Posterior cingulate gyrus (tissue), 11 donors: Measurements from ENCODE around the gene CLDN1.
A peak's percentile ranks its signal among the peaks of the same experiment; 100 is the strongest.

Experiments used
- DNase-seq, 10 donors: peaks; one replicate each; pipeline versions ENCODE4 v3.0.0 to v3.0.0-alpha.2; 2020 to 2021; ENCODE audit warnings: mixed read lengths in 3 of 10
- intact Hi-C: fragments of 100-400 bp; cut with DNase I; formaldehyde crosslinking; loops from one replicate; pipeline ENCODE4 v1.15.1; 2023

The CLDN1 gene

DNA sequence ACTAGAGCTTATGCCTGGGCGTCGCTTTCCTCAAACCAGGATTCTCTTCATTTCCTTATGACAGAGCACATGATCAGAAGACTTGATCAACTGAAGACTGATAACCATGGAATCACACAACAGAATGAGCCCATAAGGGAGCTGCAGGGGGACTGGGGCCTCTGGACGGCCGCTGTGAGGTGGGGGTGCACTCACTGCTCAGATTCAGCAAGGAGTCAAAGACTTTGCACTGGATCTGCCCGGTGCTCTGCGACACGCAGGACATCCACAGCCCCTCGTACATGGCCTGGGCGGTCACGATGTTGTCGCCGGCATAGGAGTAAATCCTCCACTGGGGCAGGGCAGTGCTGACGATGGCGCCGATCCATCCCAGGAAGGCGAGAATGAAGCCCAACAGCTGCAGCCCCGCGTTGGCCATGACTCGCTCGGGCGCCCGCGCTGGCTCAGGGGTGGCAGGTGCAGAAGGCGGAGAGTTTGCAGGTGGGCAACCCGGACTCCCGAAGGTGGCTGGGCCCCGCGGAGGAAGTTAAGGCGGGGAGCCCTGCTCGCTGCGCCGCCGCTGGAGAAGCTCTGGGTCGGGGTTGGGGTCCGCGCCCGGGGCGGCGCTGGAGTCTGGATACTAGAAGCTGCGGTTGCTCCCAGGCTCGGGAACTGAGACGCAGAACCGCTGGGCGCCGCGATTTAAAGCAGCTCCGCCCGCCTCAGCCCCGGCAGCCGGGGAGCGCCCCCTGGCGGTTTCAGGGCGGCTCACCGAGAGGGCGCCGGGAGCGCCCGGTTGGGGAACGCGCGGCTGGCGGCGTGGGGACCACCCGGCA, at the start of gene CLDN1:
CLDN1 (minus strand) TSS at position 658 of the 815 bp plus-strand sequence; CDS start at position 418, 240 bp downstream.
- intact Hi-C loops: loop anchor here (2.0 to 5.0 kb wide), 2 partner anchors 97 to 355 kb away; no protein-coding TSS in a partner anchor
- peak; percentile 56 to 96 (median 76) for DNase-seq

DNA sequence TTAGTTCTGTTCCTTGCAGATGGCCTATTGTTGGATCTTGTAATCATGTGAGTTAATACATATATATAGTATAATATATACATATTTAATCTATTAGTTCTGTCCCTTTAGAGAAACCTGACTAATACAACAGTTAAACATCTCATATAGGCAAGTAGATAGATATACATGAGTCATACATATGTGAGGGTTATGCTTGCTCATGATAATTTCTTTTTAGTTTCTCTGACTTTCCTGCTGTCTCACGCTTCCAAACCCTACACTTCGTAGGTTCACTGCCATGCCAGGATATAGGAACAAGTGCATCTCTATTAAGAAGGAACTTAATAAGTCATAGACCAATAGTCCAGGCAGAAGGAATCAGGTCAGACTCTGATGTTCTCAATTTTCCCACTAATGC, 48.9 kb upstream of the CLDN1 start:
- intact Hi-C loops: no loop called here
- DNase-seq: no peak

- intact Hi-C loops: no loop called here
- DNase-seq: no peak
Measured at GRCh38 chr3:190370369-190370768, 48.1 kb upstream of the CLDN1 start.

DNA sequence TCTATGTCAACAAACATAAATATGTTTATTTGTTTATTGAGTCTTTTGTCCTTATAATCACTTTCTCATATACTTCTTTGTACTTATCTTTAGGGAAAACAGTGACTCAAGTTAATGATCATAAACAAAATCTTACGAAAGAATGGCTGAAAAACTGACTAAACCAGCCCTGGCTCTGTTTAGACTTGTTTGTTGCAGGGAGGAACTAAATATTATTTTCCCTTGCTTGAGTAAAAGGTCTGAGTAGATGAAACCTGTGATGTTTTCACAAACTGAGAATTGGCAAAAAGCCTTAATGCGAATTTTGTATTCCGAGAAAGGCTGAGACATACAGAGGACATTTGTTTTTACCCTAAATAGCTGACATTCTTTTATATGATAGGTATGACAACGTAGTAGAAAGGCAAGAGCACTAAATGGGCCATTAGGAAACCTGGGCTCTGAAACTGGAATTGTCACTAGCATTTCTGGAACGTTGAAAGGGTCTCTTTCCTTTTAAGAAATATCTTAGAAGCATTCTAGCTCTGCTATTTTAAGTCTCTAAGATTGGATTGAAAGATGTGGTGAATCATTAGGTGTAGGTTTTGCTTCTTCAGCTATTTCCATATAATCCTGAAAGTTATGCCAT, 47.5 kb upstream of the CLDN1 start:
- intact Hi-C loops: no loop called here
- DNase-seq: no peak

DNA sequence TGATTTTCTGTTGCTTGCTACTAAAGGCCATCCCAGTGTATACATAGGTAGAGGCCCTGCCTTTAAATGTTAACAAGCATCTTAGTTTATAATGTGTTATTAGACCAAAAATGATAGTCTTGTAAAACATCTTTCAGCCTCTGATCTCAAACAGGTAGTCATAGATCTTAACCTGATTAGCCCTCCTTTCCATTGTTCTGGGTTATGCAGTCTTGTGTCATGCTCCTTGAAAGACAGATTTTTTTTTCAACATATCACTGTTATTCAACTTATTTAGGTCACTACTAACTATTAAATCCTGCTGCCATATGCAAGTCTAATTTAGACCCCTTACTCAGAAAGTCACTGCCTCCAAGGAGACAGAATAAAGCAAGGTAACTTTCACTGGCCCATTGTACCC, 46.6 kb upstream of the CLDN1 start:
- intact Hi-C loops: no loop called here
- no peak for DNase-seq

- intact Hi-C loops: no loop called here
- DNase-seq: no peak
Measured at GRCh38 chr3:190366133-190366532, 43.9 kb upstream of the CLDN1 start.

GRCh38 chr3:190362258-190362657, 40.0 kb upstream of the CLDN1 start:
- intact Hi-C loops: no loop called here
- DNase-seq: peak in 1 of 10 donors; percentile 42

GRCh38 chr3:190361791-190362190, 39.5 kb upstream of the CLDN1 start:
- no peak for DNase-seq
- intact Hi-C loops: no loop called here

DNA sequence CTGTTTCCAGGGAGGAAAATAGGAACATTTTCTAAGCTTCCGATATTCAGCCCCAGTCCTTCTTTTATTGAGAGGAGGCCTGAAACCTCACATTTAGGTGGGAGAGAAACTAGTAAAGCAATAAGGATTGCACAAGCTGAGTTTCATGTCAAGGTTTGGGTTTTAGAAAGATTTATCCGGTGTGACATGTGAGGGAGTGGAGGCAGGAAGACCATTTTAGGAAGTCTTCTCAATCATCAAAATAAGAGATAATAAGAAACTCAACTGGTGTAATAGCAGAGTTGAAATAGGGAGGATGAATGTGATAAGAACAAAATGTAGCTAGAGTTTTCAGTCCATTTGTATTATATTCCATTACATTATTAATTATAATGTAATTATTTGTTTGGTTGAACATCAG, 38.0 kb upstream of the CLDN1 start:
- intact Hi-C loops: no loop called here
- DNase-seq: no peak

DNA sequence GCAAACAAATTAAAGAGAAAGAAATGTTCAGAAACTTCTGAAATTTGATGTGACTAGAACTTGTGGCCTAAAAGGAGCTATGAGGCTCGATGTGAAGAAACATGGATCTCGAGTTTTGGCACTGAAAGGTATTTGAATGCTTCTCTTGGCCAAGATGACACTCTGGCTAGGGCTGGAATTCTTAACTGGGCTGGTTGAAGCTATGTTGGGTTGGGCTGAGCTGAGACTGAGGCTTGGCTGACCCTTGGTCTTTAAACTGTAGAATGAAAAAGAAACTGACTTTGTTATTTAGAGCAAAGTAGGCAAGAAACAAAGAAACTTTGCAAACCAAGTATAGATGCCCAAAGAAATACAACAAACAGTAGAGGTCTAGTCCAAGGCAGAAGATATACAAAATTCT, 37.6 kb upstream of the CLDN1 start:
- intact Hi-C loops: no loop called here
- DNase-seq: no peak

GRCh38 chr3:190357468-190357867, 35.2 kb upstream of the CLDN1 start:
- intact Hi-C loops: no loop called here
- DNase-seq: no peak

DNA sequence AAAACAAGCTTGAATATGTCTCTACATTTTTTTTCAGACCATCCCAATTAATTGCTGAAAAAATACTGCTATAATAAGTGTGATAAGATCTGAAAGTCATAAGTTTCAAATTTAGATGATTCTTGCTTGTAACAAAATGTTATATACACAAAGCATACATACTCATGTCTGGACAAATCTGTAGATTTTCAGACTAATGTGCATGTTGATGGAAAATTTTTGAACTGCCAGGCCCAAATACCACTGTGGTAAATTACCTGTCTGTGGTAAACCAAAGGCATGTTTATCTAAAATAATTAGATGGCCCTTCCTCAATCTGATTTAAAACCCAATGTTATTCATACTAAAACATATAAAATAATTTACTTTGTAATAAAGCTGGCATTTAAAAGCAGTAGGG, 34.0 kb upstream of the CLDN1 start:
- DNase-seq: no peak
- intact Hi-C loops: no loop called here

DNA sequence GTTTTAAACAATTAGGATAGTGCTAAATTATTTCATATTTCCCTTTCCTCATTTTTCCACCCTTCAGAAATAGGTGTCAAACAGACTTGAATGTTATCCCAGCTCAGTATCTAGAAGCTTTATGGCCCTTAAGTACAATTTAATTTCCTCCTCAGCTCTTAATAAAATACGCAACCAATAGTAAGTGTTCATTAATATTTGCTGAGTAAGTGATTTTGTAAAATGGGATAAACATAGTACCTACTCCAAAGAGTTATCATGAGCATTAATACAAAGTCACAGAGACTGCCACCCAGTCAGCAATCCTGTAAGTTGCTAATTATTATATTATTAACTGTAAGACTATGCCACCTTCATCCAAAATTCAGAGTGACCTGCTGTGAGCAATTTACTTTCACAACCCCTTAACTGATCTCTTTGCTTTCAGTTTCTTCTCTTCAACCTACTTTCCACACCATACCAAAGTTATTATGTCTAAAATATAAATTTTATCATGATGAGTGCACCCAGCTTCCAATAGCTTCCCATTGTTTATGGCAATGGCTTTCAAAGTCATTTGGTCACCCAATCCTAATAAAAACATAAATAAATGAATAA, 30.7 kb upstream of the CLDN1 start:
- intact Hi-C loops: no loop called here
- no peak for DNase-seq

- no peak for DNase-seq
- intact Hi-C loops: no loop called here
Measured at GRCh38 chr3:190346541-190346940, 24.3 kb upstream of the CLDN1 start.

DNA sequence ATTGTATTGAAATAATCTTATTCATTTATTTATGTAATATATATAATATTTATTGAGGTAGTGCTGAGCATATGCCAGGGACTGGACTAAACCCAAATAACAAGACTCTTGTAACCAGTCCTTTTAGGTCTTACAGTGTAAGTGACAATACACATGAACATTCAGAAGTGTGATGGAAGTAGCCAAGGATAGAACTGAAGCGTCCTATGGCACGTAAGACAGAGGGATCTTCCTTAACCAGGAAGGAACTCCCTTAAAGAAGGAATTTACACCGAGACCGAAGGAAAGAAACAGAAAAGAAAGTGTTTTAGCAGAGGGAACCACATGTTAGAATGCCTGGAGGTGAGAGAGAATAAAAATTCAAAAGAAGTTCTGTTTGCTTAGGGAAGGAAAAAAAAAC, 23.6 kb upstream of the CLDN1 start:
- DNase-seq: no peak
- intact Hi-C loops: no loop called here

DNA sequence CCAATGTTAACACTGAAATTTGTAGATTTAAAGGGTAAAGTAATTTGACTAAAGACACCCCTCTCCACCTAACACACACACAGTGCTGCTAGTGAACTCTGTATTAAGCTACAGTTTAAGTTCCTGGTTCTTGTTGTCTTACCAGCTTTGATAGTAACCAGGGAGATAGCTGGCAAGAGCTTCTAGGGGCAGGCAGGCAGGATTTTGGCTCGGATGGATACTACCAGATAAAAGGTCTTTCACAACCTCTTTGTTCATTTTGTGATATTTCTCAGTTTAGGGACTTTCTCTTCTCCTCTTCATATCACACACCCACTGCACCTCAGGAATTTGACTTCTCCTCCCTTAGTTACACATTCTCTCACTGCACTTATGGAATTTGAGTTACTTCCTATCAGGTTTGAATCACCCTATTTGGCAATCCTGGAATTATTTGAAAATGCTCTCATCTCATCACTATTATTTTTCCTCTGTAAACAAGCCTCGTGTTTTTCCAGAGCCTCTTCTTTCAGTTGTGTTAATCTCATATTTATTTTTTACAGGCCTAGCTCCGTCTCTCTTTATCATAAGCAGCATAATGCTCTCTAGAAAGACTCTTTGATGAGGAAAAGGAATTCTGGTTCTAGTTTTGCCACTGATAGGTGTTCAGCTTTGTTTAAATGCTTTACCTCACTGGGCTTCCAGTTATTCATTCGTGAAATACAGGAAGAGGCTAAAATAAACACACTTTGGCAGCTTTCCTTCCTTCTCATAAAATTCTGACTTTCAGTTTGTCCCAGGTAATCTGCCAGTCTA, 23.0 kb upstream of the CLDN1 start:
- intact Hi-C loops: no loop called here
- DNase-seq: no peak

- intact Hi-C loops: no loop called here
- DNase-seq: no peak
Measured at GRCh38 chr3:190340071-190340470, 17.8 kb upstream of the CLDN1 start.

DNA sequence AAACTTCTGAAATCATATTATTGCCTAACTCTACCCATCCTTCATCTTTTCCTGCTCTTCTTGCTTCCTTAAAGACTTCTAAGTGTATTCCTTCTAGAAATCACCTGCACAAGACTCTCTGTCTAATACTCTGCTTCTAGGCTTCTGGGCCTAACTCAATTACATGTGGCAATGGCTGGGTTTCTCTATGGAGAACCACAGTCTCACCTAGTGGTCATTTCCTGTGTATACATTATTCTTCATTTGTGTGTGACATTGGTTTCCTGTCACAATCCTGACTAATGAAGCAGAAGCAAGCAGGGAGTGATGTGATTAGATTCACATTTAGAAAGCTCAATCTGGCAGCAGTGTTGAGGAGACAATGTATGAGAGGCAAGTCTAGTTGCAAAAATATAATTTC, 16.9 kb upstream of the CLDN1 start:
- intact Hi-C loops: no loop called here
- no peak for DNase-seq

DNA sequence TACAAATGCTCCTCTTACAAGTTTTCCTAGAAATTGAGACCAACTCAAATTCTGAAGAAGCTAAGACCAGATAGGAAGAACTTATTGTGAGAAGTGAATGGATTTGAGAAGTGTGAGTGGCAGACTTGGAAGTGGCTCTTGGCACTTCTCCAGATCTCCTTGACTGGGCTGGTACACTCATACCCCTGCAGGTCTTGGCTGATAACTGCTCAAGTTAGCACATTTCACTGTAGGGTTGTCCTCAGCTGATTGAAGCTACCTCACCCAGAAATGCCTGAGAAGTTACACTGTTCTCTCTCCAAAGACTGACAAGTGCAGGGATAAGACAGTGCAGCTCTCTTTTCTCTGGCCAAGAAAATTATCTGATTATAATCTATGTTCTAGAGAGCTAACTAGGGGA, 16.5 kb upstream of the CLDN1 start:
- intact Hi-C loops: no loop called here

GRCh38 chr3:190337301-190337700, 15.1 kb upstream of the CLDN1 start:
- intact Hi-C loops: no loop called here
- no peak for DNase-seq

More for the DNA sequence above, 16.5 kb upstream of the CLDN1 start:
- DNase-seq: no peak
